ENCODE data around the gene ARHGEF37. TPM values are rescaled to one million over a fixed set of nuclear protein-coding genes. Genes with fewer than 3 reads are reported as not detected.

Gene ARHGEF37
- total RNA-seq, 4 donors from 2014 or later, result 1.5 to 7.5 (median 4.9) TPM

DNA sequence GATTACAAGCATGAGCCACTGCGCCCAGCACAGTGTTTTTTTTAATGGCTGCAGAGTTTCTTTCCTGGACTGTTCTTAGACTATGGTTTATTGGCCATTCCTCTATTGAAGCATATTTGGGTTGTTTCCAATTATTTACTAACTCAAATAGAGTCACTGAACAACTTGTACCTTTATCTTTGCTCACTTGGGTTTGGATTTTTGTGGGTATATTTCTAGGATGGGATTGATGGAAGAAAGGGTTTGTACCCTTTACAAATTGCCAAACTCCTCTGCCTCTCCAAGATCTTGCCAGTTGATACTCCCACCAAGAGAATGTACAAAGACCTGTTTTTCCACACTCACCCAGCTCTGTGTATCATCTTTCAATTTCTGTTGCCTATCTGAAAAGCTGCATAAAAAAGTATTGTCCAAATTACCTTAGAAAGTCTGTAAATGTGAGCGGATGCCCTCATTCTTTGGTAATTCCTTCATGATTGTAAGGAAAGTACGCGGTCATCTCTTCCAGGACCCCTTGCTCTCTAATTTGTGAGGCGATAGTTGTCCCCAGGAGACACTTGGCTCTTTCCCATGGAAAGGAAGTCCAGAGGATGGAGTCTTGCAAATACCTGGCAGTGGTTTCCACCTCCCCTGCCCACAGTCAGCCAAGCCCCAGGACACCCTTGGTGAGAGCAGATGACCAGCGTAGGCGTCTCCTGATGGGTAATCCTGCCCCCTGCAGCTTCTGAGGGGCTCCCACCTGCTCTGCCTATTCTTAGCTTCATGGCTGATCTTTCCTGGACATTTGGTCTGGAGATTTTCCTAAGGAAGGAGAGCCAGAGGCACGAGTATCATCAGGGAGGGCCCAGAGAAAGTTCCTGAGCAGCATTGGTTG, 33.0 kb downstream of the ARHGEF37 start:
- TF ChIP-seq, protein P1, sequence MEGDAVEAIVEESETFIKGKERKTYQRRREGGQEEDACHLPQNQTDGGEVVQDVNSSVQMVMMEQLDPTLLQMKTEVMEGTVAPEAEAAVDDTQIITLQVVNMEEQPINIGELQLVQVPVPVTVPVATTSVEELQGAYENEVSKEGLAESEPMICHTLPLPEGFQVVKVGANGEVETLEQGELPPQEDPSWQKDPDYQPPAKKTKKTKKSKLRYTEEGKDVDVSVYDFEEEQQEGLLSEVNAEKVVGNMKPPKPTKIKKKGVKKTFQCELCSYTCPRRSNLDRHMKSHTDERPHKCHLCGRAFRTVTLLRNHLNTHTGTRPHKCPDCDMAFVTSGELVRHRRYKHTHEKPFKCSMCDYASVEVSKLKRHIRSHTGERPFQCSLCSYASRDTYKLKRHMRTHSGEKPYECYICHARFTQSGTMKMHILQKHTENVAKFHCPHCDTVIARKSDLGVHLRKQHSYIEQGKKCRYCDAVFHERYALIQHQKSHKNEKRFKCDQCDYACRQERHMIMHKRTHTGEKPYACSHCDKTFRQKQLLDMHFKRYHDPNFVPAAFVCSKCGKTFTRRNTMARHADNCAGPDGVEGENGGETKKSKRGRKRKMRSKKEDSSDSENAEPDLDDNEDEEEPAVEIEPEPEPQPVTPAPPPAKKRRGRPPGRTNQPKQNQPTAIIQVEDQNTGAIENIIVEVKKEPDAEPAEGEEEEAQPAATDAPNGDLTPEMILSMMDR (IDR thresholded peaks at IDR 0.05; ENCODE audit: low read depth), result no peak

DNA sequence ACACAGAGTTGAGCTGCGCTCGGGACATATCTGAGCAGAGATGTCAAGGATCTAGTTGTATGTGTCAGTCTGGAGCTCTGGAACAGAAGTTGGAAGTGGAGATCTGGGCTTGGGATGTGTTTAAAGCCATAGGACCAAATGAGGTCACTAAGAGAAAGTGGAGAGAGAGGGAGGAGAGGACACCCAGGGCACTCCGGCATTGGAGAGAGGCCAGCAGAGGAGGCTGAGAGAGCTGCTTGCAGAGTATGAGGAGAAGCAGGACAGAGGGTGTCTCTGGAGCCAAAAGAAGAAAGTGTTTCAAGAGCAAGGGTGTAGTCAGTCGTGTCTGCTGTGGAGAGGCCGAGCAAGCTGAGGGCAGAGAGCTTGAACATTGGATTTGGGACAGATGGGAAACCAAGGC, 34.7 kb downstream of the ARHGEF37 start:
- TF ChIP-seq, protein P1 (IDR thresholded peaks at IDR 0.05; ENCODE audit: low read depth), result no peak

DNA sequence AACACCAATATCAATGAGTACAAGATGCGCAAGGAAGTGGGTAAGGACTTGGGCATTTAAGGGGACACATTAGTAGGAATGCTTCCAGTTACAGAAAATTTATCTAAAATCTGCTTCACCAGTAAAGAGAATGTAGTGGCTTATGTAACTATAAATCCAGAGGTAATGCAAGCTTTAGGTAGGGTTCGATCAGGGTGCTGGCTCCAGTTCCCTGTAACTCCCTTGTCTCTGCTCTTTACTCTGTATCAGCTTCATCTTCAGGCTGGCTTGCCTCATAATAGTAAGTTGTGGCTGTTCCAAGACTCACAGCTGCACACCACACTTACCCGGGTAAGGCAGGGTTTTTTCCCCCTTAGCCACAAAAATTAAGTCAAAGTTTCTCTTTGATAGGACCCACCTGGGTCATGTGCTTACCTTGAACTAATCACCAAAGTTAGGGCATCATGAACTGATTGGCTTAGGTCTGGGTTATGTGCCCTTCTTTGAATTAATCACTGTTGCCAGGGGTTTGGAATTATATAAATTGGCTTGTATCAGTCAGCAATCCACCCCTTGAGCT, 35.5 kb downstream of the ARHGEF37 start:
- TF ChIP-seq, protein P1 (IDR thresholded peaks at IDR 0.05; ENCODE audit: low read depth), result no peak

DNA sequence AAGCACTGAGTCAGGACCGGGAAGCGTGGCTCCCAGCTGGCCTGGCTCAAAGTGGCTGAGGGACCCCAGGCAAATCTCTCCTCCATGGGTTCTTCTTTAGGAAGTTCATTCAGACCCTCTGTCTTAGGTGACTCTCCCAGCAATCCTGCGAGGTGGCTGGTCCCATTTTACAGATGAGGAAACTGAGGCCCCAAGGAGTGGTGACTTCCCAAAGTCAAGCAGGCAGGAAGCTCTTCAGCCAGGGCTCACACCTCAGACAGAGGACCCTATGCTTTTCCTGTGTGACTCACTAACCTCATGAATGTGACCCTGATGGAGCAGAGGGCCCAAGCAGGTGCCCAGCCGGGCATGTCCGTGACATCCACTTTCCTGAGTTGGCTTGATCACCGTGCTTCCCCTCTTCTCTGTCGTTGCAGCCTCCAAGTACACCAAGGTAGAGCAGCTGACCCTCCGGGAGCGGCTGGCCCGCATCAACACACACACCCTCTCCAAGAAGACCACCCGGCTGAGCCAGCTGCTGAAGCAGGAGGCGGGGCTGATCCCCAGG, 36.5 kb downstream of the ARHGEF37 start:
- TF ChIP-seq, protein P1 (IDR thresholded peaks at IDR 0.05; ENCODE audit: low read depth), result no peak

DNA sequence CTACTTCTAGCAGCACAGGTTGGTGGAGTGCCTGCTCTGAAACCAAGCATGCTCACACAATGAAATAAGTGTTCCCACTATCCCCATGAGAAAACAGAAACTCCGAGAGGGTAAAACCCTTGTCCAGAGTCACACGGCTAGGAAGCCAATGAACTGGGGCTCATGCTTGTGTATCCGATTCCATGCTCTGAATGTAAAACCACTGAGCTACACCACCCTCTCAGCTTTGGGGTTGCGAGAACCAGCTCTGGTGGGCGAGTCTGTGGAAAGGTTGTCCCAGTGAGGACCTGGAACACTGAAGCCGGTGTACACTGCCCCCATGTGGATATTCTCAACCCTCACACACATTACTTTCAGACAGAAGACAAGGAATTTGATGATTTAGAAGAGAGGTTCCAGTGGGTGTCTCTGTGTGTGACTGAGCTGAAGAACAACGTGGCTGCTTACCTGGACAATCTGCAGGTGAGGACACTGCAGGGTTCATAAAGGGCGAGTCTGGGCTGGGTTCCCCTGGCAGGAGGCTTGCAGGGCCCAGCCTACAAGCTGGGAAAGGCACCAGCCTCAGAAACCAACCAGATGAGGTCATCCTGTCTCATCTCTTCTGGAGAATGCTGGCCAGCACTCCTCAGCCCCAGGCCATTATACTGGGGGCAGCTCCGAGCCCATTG, 37.4 kb downstream of the ARHGEF37 start:
- TF ChIP-seq, protein P1 (IDR thresholded peaks at IDR 0.05; ENCODE audit: low read depth), result no peak

DNA sequence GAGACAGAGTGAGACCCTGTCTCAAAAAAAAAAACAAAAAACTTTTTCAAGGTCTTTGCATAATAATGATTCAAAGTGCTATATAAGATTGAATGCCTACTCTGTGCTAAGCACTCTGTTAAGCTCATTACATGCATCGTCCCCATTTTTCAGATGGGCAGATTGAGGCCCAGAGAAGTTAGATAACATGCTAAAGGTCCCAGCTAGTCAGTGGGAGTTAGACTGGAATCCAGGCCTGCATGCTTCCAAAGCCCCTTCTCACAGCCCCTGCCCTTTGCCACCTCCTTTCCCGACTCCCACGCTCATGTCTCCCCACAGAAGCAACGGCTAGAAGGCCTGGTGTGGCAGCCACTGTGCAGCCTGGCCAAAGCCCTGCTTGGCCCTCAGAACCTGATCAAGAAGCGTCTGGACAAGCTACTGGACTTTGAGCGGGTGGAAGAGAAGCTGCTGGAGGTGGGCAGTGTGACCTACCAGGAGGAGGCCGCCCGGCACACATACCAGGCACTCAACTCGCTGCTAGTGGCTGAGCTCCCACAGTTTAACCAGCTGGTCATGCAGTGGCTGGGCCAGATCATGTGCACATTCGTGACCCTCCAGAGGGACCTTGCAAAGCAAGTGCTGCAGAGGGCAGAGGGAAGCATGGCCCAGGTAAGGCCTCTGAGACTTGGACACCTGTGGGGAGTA, 40.3 kb downstream of the ARHGEF37 start:
- TF ChIP-seq, protein P1 (IDR thresholded peaks at IDR 0.05; ENCODE audit: low read depth), result no peak
